Left renal pelvis (tissue), 4 donors: ENCODE results near the gene SRBD1. TPM values are rescaled to one million over a fixed set of nuclear protein-coding genes. Genes with fewer than 3 reads are reported as not detected.

Experiments
- DNase-seq, 4 donors: peaks; one replicate each; pipeline ENCODE4 v3.0.0-alpha.2; 2013; ENCODE audit warnings: low read depth in 4 of 4, low spot score in 3 of 4
- polyA plus RNA-seq, 4 donors: library from polyadenylated mRNA; unstranded; fragments of 120-200 nt; gene quantifications; one replicate each; pipeline ENCODE4 v1.2.1, GENCODE V29; 2013; ENCODE audit not compliant: insufficient read length in 4 of 4

The SRBD1 gene
- polyA plus RNA-seq, 4 donors = 21.3 to 29.2 (median 23.8) TPM

- no peak for DNase-seq
Observed at GRCh38 chr2:45637440-45637839, 26.4 kb upstream of the SRBD1 start.

GRCh38 chr2:45636008-45636407, 24.9 kb upstream of the SRBD1 start:
- no peak for DNase-seq

GRCh38 chr2:45634223-45634622, 23.2 kb upstream of the SRBD1 start:
- no peak for DNase-seq

- DNase-seq = no peak
Observed at GRCh38 chr2:45631955-45632354, 20.9 kb upstream of the SRBD1 start.

- no peak for DNase-seq
Observed at GRCh38 chr2:45631319-45631718, 20.3 kb upstream of the SRBD1 start.

- no peak for DNase-seq
Observed at GRCh38 chr2:45629971-45630370, 18.9 kb upstream of the SRBD1 start.

GRCh38 chr2:45627911-45628310, 16.8 kb upstream of the SRBD1 start:
- DNase-seq = no peak

GRCh38 chr2:45626387-45627221, 15.5 kb upstream of the SRBD1 start:
- no peak for DNase-seq

GRCh38 chr2:45625824-45626223, 14.8 kb upstream of the SRBD1 start:
- DNase-seq = no peak

GRCh38 chr2:45623098-45623497, 12.0 kb upstream of the SRBD1 start:
- DNase-seq = no peak

- DNase-seq = no peak
Observed at GRCh38 chr2:45622336-45623075, 11.4 kb upstream of the SRBD1 start.

GRCh38 chr2:45617496-45617895, 6.4 kb upstream of the SRBD1 start:
- DNase-seq = no peak

- no peak for DNase-seq
Observed at GRCh38 chr2:45616658-45617411, 5.8 kb upstream of the SRBD1 start.

- DNase-seq = no peak
Observed at GRCh38 chr2:45614871-45615415, 3.9 kb upstream of the SRBD1 start.

- DNase-seq = no peak
Observed at GRCh38 chr2:45614330-45614729, 3.3 kb upstream of the SRBD1 start.

- no peak for DNase-seq
Observed at GRCh38 chr2:45612731-45613130, 1.7 kb upstream of the SRBD1 start.

GRCh38 chr2:45612285-45612684, 1.2 kb upstream of the SRBD1 start:
- DNase-seq = peak in 1 of 4 donors; percentile 16

GRCh38 chr2:45610281-45611019, 617 bp downstream of the SRBD1 start:
- DNase-seq = peak in 3 of 4 donors; percentile 35 to 66 (median 57)

- DNase-seq = no peak
Observed at GRCh38 chr2:45607701-45608100, 3.4 kb downstream of the SRBD1 start.

GRCh38 chr2:45606796-45607195, 4.3 kb downstream of the SRBD1 start:
- DNase-seq = no peak
